Stimulated activated CD8-positive, alpha-beta memory T cell treated with anti-CD3 and anti-CD28 coated beads, Interleukin-12 subunit alpha, Interleukin-12 subunit beta, amount 100 ng/mL, for 24 hours (primary cell): ENCODE results near the gene RILPL2.
"Not testable (repeated sequence)": the region's sequence is repeated elsewhere in the genome, so short reads cannot be mapped to it uniquely, and the experiment has no call there.

Source experiments
- DNase-seq: peaks from one replicate; pipeline ENCODE4 v3.0.0-alpha.2; 2020; ENCODE audit errors: extremely low read depth

RILPL2 gene

GRCh38 chr12:123384318-123384993, 52.0 kb downstream of the RILPL2 start:
- DNase-seq: no peak

GRCh38 chr12:123382684-123383083, 53.8 kb downstream of the RILPL2 start:
- no peak for DNase-seq

GRCh38 chr12:123379391-123379790, 57.1 kb downstream of the RILPL2 start:
- DNase-seq: no peak

GRCh38 chr12:123372415-123372814, 64.1 kb downstream of the RILPL2 start:
- not testable (repeated sequence) for DNase-seq

GRCh38 chr12:123371667-123372368, 64.7 kb downstream of the RILPL2 start:
- not testable (repeated sequence) for DNase-seq

GRCh38 chr12:123369229-123369628, 67.3 kb downstream of the RILPL2 start:
- no peak for DNase-seq

- not testable (repeated sequence) for DNase-seq
These were observed 68.1 kb downstream of the RILPL2 start for GRCh38 chr12:123368431-123368830.

- no peak for DNase-seq
These were observed 69.0 kb downstream of the RILPL2 start for GRCh38 chr12:123367511-123367910.
